ENCODE data around the gene MOB3A.

MOB3A gene

GRCh38 chr19:2047076-2047448 is 49.1 kb downstream of the MOB3A start:
- no peak for DNase-seq (ENCODE audit: low read depth in 3 of 3, low spot score in 1 of 3)

- no peak for DNase-seq (ENCODE audit: low read depth in 3 of 3, low spot score in 1 of 3)
Measured at GRCh38 chr19:2046046-2046907, 49.8 kb downstream of the MOB3A start.

GRCh38 chr19:2045501-2046045 is 50.6 kb downstream of the MOB3A start:
- DNase-seq (ENCODE audit: low read depth in 3 of 3, low spot score in 1 of 3), result no peak

GRCh38 chr19:2044709-2045500 is 51.2 kb downstream of the MOB3A start:
- DNase-seq (ENCODE audit: low read depth in 3 of 3, low spot score in 1 of 3), result no peak

GRCh38 chr19:2043961-2044708 is 52.0 kb downstream of the MOB3A start:
- DNase-seq (ENCODE audit: low read depth in 3 of 3, low spot score in 1 of 3), result no peak

- no peak for DNase-seq (ENCODE audit: low read depth in 3 of 3, low spot score in 1 of 3)
Measured at GRCh38 chr19:2043251-2043641, 52.9 kb downstream of the MOB3A start.

- DNase-seq (ENCODE audit: low read depth in 3 of 3, low spot score in 1 of 3), result no peak
Measured at GRCh38 chr19:2042485-2043250, 53.5 kb downstream of the MOB3A start.

GRCh38 chr19:2041683-2042484 is 54.2 kb downstream of the MOB3A start:
- peak; percentile 99 to 100 (median 100) for DNase-seq (ENCODE audit: low read depth in 3 of 3, low spot score in 1 of 3)

GRCh38 chr19:2041433-2041682 is 54.8 kb downstream of the MOB3A start:
- no peak for DNase-seq (ENCODE audit: low read depth in 3 of 3, low spot score in 1 of 3)

GRCh38 chr19:2040647-2041432 is 55.3 kb downstream of the MOB3A start:
- no peak for DNase-seq (ENCODE audit: low read depth in 3 of 3, low spot score in 1 of 3)

GRCh38 chr19:2039959-2040646 is 56.0 kb downstream of the MOB3A start:
- no peak for DNase-seq (ENCODE audit: low read depth in 3 of 3, low spot score in 1 of 3)

GRCh38 chr19:2039089-2039958 is 56.8 kb downstream of the MOB3A start:
- no peak for DNase-seq (ENCODE audit: low read depth in 3 of 3, low spot score in 1 of 3)

- DNase-seq (ENCODE audit: low read depth in 3 of 3, low spot score in 1 of 3), result no peak
Measured at GRCh38 chr19:2038284-2039088, 57.6 kb downstream of the MOB3A start.

- DNase-seq (ENCODE audit: low read depth in 3 of 3, low spot score in 1 of 3), result no peak
Measured at GRCh38 chr19:2037651-2038255, 58.4 kb downstream of the MOB3A start.

GRCh38 chr19:2036424-2036823 is 59.7 kb downstream of the MOB3A start:
- no peak for DNase-seq (ENCODE audit: low read depth in 3 of 3, low spot score in 1 of 3)

GRCh38 chr19:2035590-2035991 is 60.5 kb downstream of the MOB3A start:
- DNase-seq (ENCODE audit: low read depth in 3 of 3, low spot score in 1 of 3), result no peak
